Measurements from ENCODE around the gene GALNTL6. TPM values are rescaled to one million over a fixed set of nuclear protein-coding genes. Genes with fewer than 3 reads are reported as not detected.

GALNTL6 gene
- total and polyA plus RNA-seq, 9 of the 15 experiments (the other 6 are each of a cell fraction or from before 2014, with no cell fraction given) = 0.18 to 0.50 (median 0.29) TPM

GRCh38 chr4:172393220-172393619 is 580.0 kb downstream of the GALNTL6 start (continued):
- TF ChIP-seq FOXK2 (conservative IDR thresholded peaks at IDR 0.05 in 1 of 2, IDR thresholded peaks at IDR 0.05 in 1 of 2; ENCODE audit: low read depth in 2 of 2) (no peak), ZNF586 (CRISPR knock-in tag; conservative IDR thresholded peaks at IDR 0.05) (no peak), XRCC3 (IDR thresholded peaks at IDR 0.05) (no peak), DDX20 (tag; IDR thresholded peaks at IDR 0.05; ENCODE audit: low read depth) (no peak), ZNF140 (CRISPR knock-in tag; IDR thresholded peaks at IDR 0.05) (no peak)

- TF ChIP-seq KLF16 (IDR thresholded peaks at IDR 0.05) (no peak), ZNF133 (CRISPR knock-in tag; IDR thresholded peaks at IDR 0.05) (no peak), DPF2 (IDR thresholded peaks at IDR 0.05) (no peak)
- no peaks in the 10 kb centered on the region for H3K4me1 ChIP-seq (replicated peaks in 1 of 2; ENCODE audit: control insufficient read depth in 2 of 2, insufficient read depth in 2 of 2, low read length in 2 of 2)
- no peaks in the 10 kb centered on the region for H3K27me3 ChIP-seq (ENCODE audit: control insufficient read depth in 2 of 2, insufficient read depth in 2 of 2, low read length in 2 of 2)
- no peak overlapping the region for H3K9ac ChIP-seq (ENCODE audit: insufficient read depth in 1 of 2, low read depth in 2 of 2, low read length in 2 of 2)
- H3K36me3 ChIP-seq (ENCODE audit: control insufficient read depth, insufficient read depth, low read length) = no peaks in the 10 kb centered on the region
- BruUV-seq (replicated peaks) = no TSS peak
- no peak overlapping the region for H2AFZ ChIP-seq (ENCODE audit: low read depth, low read length)
- no peaks in the 10 kb centered on the region for H4K20me1 ChIP-seq (replicated peaks; ENCODE audit: control insufficient read depth, insufficient read depth, low read length)
- in situ Hi-C loops (cut with MboI) = no loop called here
- H3K27ac ChIP-seq (ENCODE audit: extremely low read depth, low read depth, low read length) = no peak overlapping the region
- H3K79me2 ChIP-seq (ENCODE audit: control insufficient read depth, insufficient read depth, low read length) = no peaks in the 10 kb centered on the region
- FAIRE-seq = no peak
- H3K9me1 ChIP-seq (ENCODE audit: control insufficient read depth, insufficient read depth, low read length) = no peaks in the 10 kb centered on the region
- POLR2A ChIA-PET = no interaction called here
- CTCF ChIA-PET (ENCODE audit: low intra/inter-chr PET ratio) = no interaction called here
- H3K4me3 ChIP-seq = no peak overlapping the region
- no peaks in the 10 kb centered on the region for H3K9me3 ChIP-seq (replicated peaks; ENCODE audit: control insufficient read depth, insufficient read depth, low read depth, low read length)
- no peak overlapping the region for H3K4me2 ChIP-seq (ENCODE audit: insufficient read depth, low read length)
- no peak for DNase-seq (ENCODE audit: extremely low read depth in 1 of 4, low spot score in 3 of 4)
- 4% methylated on average over 3 of the region's 3 CpGs for WGBS (ENCODE audit: insufficient coverage, low coverage, missing lambda C conversion rate)
- intact Hi-C loops (cut with micrococcal nuclease) = no loop called here
- ATAC-seq = no peak
Measured at GRCh38 chr4:172404676-172405075, 591.5 kb downstream of the GALNTL6 start.

Data from K562 (cell line).